Mesothelial cell of epicardium (in vitro differentiated cells): Measurements from ENCODE around the gene CRYAB. TPM values are rescaled to one million over a fixed set of nuclear protein-coding genes. Genes with fewer than 3 reads are reported as not detected.

ENCODE experiments used
- DNase-seq, 2 experiments: peaks; one replicate each; pipeline ENCODE4 v3.0.0; 2021; ENCODE audit warnings: low spot score in 2 of 2; ENCODE audit not compliant: unreplicated experiment in 2 of 2
- H3K27ac Mint-ChIP-seq: 2 replicates; pipeline ENCODE4 v1.8.0; 2021; ENCODE audit warnings: mixed read lengths
- H3K27me3 Mint-ChIP-seq: 2 replicates; pipeline ENCODE4 v1.8.0; 2021; ENCODE audit warnings: low read depth, mixed read lengths
- H3K36me3 Mint-ChIP-seq: 2 replicates; pipeline ENCODE4 v1.8.0; 2021; ENCODE audit warnings: mixed read lengths
- H3K4me1 Mint-ChIP-seq: 2 replicates; pipeline ENCODE4 v1.8.0; 2021; ENCODE audit warnings: mixed read lengths
- H3K4me3 Mint-ChIP-seq: 2 replicates; pipeline ENCODE4 v1.8.0; 2021; ENCODE audit warnings: mild to moderate bottlenecking, moderate library complexity, mixed read lengths
- H3K9me3 Mint-ChIP-seq: 2 replicates; pipeline ENCODE4 v1.8.0; 2021; ENCODE audit warnings: mixed read lengths
- total RNA-seq: library from RNA; stranded (reverse); gene quantifications from 3 replicates; pipeline ENCODE4 v1.2.1, GENCODE V29; 2021
- TF ChIP-seq, protein P1 (sequence below): fragments of 200-600 bp; sonication (generic); IDR thresholded peaks from one replicate; pipeline ENCODE4 v1.5.0; 2021; ENCODE audit warnings: antibody characterized with exemption; ENCODE audit not compliant: unreplicated experiment

The CRYAB gene
- total RNA-seq, 1 donor from 2014 or later = 0.74 TPM

DNA sequence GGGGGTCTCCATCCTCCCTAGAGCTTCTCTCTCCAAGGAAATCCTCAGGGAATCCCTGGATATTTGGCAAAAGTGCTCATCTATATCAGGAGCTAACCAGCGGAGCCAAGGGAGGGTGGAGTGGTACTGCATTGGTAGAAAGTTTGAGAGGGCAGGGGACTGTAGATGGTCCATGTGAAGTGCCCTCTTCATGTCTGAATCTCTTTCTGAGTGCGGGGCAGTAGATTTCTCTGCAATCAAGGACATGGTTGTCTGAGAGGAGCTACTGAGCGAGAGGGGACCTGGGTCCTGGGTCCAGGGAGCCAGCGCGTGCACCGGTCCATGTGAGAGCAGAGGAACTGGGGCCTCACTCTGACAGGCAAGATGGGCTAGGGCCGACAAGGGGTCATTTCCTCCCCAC is 26.3 kb upstream of the CRYAB start:
- no peak for DNase-seq
- H3K36me3 Mint-ChIP-seq = no peaks in the 10 kb centered on the region
- peaks cover 41% of the 10 kb centered on the region for H3K4me1 Mint-ChIP-seq
- peak overlapping the region; percentile 75 for H3K4me3 Mint-ChIP-seq
- no peaks in the 10 kb centered on the region for H3K27me3 Mint-ChIP-seq
- H3K9me3 Mint-ChIP-seq = no peaks in the 10 kb centered on the region
- H3K27ac Mint-ChIP-seq = peak overlapping the region; percentile 60
- TF ChIP-seq, protein P1, sequence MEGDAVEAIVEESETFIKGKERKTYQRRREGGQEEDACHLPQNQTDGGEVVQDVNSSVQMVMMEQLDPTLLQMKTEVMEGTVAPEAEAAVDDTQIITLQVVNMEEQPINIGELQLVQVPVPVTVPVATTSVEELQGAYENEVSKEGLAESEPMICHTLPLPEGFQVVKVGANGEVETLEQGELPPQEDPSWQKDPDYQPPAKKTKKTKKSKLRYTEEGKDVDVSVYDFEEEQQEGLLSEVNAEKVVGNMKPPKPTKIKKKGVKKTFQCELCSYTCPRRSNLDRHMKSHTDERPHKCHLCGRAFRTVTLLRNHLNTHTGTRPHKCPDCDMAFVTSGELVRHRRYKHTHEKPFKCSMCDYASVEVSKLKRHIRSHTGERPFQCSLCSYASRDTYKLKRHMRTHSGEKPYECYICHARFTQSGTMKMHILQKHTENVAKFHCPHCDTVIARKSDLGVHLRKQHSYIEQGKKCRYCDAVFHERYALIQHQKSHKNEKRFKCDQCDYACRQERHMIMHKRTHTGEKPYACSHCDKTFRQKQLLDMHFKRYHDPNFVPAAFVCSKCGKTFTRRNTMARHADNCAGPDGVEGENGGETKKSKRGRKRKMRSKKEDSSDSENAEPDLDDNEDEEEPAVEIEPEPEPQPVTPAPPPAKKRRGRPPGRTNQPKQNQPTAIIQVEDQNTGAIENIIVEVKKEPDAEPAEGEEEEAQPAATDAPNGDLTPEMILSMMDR = no peak

DNA sequence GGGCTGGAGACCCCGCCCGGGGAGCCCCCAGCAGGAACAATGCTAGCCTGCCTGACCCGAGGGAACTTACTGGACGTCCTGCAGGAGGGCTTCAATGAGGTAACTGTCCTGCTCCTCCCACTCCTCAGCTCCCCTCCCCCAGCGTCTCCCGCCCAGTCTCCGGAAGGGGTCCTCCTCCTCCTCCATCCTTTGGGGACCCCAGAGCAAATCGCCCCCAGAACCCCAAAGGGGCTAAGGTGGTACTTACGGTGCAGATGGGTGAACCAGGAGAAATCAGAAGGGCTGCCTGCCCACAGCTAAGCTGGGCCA is 25.8 kb upstream of the CRYAB start:
- TF ChIP-seq, protein P1 = no peak
- H3K27me3 Mint-ChIP-seq = no peaks in the 10 kb centered on the region
- H3K9me3 Mint-ChIP-seq = no peaks in the 10 kb centered on the region
- no peak for DNase-seq
- peak overlapping the region; percentile 60 for H3K27ac Mint-ChIP-seq
- H3K36me3 Mint-ChIP-seq = no peaks in the 10 kb centered on the region
- peak overlapping the region; percentile 75 for H3K4me3 Mint-ChIP-seq
- peaks cover 41% of the 10 kb centered on the region for H3K4me1 Mint-ChIP-seq

DNA sequence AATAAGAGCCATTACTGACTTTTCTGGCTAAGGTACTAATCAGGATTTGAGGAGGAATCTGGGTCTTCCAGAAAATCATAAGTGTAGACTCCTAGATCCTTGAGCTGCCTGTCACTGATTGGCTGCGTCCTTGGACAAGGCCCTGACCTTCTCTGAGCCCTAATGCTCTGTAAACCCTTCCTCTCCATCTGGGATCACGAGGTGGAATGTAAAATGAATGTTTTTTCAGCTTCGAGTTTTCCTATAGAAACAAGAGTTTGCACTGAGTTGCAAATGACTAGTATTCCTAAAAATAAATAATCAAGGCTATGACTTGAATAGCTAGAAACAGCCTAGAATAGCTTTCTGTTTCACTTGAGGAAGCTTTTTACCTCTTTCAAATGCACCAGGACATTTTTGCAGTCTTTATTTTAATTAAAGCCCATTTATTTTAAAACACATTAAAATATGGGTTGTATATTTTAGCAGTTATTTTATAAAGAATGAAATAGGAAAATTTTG is 24.5 kb upstream of the CRYAB start:
- Mint-ChIP-seq H3K4me3 (peak overlapping the region; percentile 75), H3K4me1 (peaks cover 41% of the 10 kb centered on the region), H3K36me3 (no peaks in the 10 kb centered on the region), H3K27me3 (no peaks in the 10 kb centered on the region), H3K27ac (peak overlapping the region; percentile 57), H3K9me3 (no peaks in the 10 kb centered on the region)
- TF ChIP-seq, protein P1 = no peak
- DNase-seq = no peak

DNA sequence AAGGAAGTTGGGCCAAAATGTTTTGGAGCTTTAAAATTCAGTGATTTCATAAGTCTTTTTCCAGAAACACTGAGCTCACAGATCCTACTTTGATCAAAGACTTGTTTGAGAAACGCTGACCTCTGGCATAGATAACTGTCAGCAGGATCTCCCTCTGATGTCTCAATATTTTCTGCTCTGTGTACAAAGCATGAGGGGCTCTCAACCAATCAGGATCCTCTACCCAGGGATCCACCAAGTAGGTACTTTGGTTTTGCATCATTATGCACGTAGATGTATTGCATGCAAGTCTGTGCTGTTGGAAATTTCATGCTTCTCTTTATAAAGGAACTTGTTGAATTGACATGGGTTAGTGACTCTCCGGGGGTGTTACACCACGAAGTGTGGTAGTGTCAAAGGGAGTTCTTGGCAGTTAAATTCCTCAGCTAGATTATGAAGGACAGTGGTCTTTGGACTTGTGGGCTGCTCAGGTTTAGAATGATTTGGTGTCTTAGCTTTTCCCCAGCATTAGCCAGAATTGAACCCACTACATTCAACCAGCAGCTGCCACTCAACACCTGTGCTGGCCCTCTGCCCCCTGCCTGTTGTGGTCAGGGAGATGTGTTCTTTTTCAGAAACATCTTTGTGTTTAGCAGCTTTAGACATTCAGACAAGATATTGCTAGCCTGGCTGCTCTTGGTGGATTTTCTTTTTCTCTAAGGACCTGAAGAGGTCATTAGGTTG is 23.9 kb upstream of the CRYAB start:
- TF ChIP-seq, protein P1 = no peak
- H3K27me3 Mint-ChIP-seq = no peaks in the 10 kb centered on the region
- peak overlapping the region; percentile 57 for H3K27ac Mint-ChIP-seq
- H3K36me3 Mint-ChIP-seq = no peaks in the 10 kb centered on the region
- DNase-seq = no peak
- peak overlapping the region; percentile 43 for H3K4me3 Mint-ChIP-seq
- H3K9me3 Mint-ChIP-seq = no peaks in the 10 kb centered on the region
- peaks cover 41% of the 10 kb centered on the region for H3K4me1 Mint-ChIP-seq

DNA sequence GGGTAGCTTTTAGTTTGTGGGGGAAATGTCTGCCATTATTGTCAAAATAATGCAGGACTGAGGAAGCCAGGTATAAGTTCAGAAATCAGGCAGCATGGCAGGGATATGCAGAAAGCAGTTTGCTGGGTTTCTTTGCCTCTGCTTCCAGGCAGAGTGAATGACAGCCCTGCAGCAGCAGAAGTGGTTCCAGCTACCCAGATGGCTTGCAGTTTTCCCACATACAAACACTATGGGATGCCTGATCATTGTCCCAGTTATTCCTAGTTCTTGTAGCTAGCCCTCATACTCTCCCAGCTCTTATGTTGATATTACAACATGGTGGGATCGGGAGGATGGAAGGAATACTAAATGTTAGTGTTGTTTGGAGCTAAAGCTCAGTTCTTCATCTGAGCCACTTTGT is 22.7 kb upstream of the CRYAB start:
- DNase-seq = no peak
- peaks cover 38% of the 10 kb centered on the region for H3K4me1 Mint-ChIP-seq
- H3K9me3 Mint-ChIP-seq = no peaks in the 10 kb centered on the region
- H3K27ac Mint-ChIP-seq = no peak overlapping the region
- no peaks in the 10 kb centered on the region for H3K27me3 Mint-ChIP-seq
- no peaks in the 10 kb centered on the region for H3K36me3 Mint-ChIP-seq
- H3K4me3 Mint-ChIP-seq = no peak overlapping the region
- TF ChIP-seq, protein P1 = no peak
